Stimulated activated CD8-positive, alpha-beta memory T cell treated with anti-CD3 and anti-CD28 coated beads, Interleukin-15, amount 100 ng/mL, for 48 hours (primary cell): Measurements from ENCODE around the gene UROS.

Experiments used
- DNase-seq, 2 donors: peaks; one replicate each; pipeline ENCODE4 v3.0.0-alpha.2; 2020; ENCODE audit warnings: low read depth in 2 of 2

The UROS gene

GRCh38 chr10:125762692-125763648 lies 60.1 kb downstream of the UROS start:
- DNase-seq: no peak

GRCh38 chr10:125761961-125762360 lies 61.1 kb downstream of the UROS start:
- DNase-seq: no peak

GRCh38 chr10:125757742-125758141 lies 65.3 kb downstream of the UROS start:
- no peak for DNase-seq

- DNase-seq: no peak
Measured at GRCh38 chr10:125756853-125757487, 66.1 kb downstream of the UROS start.

- DNase-seq: no peak
Measured at GRCh38 chr10:125756196-125756595, 66.9 kb downstream of the UROS start.

- DNase-seq: no peak
Measured at GRCh38 chr10:125747417-125747816, 75.6 kb downstream of the UROS start.

GRCh38 chr10:125744909-125745308 lies 78.1 kb downstream of the UROS start:
- DNase-seq: no peak

GRCh38 chr10:125742465-125742864 lies 80.6 kb downstream of the UROS start:
- DNase-seq: no peak

GRCh38 chr10:125739994-125740679 lies 82.9 kb downstream of the UROS start:
- DNase-seq: no peak
